Mucosa of rectum (tissue), 2 donors: Measurements from ENCODE around the gene IL1RAPL2.

Experiments used
- H3K27ac ChIP-seq, 2 donors: one replicate each; pipeline ENCODE4 v1.7.0; 2013; ENCODE audit warnings: inconsistent platforms in 2 of 2, low read depth in 2 of 2, low read length in 2 of 2
- H3K27me3 ChIP-seq, 2 donors: one replicate each; pipeline ENCODE4 v1.7.0; 2013; ENCODE audit warnings: low read length in 2 of 2; ENCODE audit not compliant: control insufficient read depth in 2 of 2, insufficient read depth in 2 of 2
- H3K36me3 ChIP-seq, 2 donors: one replicate each; pipeline ENCODE4 v1.7.0; 2013; ENCODE audit warnings: low read length in 2 of 2; ENCODE audit not compliant: control insufficient read depth in 2 of 2, insufficient read depth in 2 of 2
- H3K4me1 ChIP-seq, 2 donors: one replicate each; pipeline ENCODE4 v1.7.0; 2013; ENCODE audit warnings: low read length in 2 of 2, mild to moderate bottlenecking in 1 of 2; ENCODE audit not compliant: control insufficient read depth in 2 of 2, insufficient read depth in 2 of 2
- H3K4me3 ChIP-seq, 2 donors: one replicate each; pipeline ENCODE4 v1.7.0; 2013; ENCODE audit warnings: low read length in 2 of 2
- H3K9ac ChIP-seq, 2 donors: one replicate each; pipeline ENCODE4 v1.7.0; 2013; ENCODE audit warnings: low read length in 2 of 2, low read depth in 1 of 2, mild to moderate bottlenecking in 1 of 2
- H3K9me3 ChIP-seq, 2 donors: one replicate each; pipeline ENCODE4 v1.7.0; 2013; ENCODE audit warnings: low read length in 2 of 2; ENCODE audit not compliant: control insufficient read depth in 2 of 2
- donor health status: healthy.
- donor health status: Normal muscosa, but diverticular disease.

The IL1RAPL2 gene

DNA sequence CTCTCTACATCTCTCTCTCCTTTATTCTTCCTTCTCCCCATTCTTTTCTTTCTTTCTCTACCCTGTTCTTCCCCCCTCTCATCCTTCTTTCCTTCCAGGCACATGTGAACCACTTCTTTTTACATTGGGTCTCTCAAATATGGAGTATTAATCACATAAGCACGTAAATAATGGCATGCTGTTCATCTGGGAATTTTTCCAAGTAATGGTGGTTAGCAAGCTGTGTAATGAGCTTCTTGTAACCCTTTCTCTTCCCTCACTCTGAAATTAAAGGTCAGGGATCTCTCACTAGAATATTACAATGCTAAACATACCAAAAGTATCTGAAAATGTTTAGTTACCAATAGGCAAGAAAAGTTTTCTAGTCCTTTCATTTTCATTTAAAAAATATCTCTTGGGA lies 894.4 kb downstream of the IL1RAPL2 start:
- no peak overlapping the region for H3K27ac ChIP-seq
- H3K9ac ChIP-seq: no peak overlapping the region
- H3K36me3 ChIP-seq: no peaks in the 10 kb centered on the region
- no peaks in the 10 kb centered on the region for H3K4me1 ChIP-seq
- peaks cover 2 to 3% of the 10 kb centered on the region in 2 donors for H3K27me3 ChIP-seq
- H3K9me3 ChIP-seq: no peaks in the 10 kb centered on the region
- no peak overlapping the region for H3K4me3 ChIP-seq

DNA sequence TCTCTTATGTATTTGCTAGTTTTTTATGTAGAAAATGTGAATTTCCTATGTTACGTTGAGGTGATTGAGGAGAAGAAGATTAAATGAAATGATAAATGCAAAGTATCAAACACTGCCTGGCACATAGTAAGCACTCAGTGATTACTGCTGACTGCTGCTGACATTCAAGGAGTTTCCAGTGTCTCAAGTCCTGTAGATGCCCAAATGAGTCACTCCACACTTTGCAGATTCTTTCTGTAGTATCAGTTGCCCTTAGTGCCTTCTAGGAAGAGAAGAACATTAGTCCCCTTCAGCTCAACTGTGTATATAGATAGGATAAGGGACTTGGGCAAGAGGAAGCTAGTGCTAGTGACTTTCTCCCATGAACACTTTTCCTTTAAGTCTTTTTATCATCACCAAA lies 895.0 kb downstream of the IL1RAPL2 start:
- Histone ChIP-seq H3K9me3 (no peaks in the 10 kb centered on the region), H3K9ac (no peak overlapping the region), H3K4me3 (no peak overlapping the region), H3K36me3 (no peaks in the 10 kb centered on the region), H3K27ac (no peak overlapping the region), H3K27me3 (peaks cover 2 to 3% of the 10 kb centered on the region in 2 donors), H3K4me1 (no peaks in the 10 kb centered on the region)

DNA sequence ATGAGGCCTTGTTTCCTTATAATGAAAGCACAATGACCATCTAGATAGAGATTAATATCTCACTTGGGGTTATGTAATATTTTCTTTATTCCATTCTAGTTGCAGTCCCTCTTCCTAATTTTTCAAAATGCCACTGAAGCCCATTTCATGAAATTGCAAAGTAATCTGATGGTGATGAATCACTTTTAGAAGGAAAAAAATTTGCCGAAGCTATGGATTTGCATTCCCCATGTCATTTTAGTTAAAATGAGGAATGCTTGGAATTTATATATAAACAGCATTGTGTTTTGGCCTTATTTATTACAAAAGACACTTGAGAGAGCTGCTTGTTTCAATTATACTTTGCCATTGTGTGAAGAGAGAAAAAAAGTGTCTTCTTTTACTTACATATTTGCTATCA lies 896.2 kb downstream of the IL1RAPL2 start:
- H3K36me3 ChIP-seq: no peaks in the 10 kb centered on the region
- no peaks in the 10 kb centered on the region for H3K9me3 ChIP-seq
- H3K27me3 ChIP-seq: peaks cover 2 to 3% of the 10 kb centered on the region in 2 donors
- no peak overlapping the region for H3K4me3 ChIP-seq
- no peaks in the 10 kb centered on the region for H3K4me1 ChIP-seq
- no peak overlapping the region for H3K9ac ChIP-seq
- no peak overlapping the region for H3K27ac ChIP-seq

DNA sequence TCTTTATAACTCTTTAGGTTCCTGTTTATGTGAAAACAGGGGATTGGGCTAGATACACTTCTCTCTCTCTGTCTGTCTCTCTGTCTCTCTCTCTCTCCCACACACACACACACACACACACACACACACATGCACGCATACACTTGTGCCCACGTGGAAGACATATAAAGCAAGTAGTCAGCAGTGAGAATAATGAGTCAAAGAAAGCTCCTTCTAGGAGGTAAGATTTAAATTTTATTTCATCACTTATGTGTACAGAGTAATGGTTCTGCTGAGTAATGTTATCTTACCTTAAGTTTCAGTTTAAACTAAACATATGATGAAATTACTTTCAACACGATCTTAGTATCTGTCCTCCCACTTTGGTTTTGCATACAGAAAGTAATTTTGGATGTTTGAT lies 897.5 kb downstream of the IL1RAPL2 start:
- Histone ChIP-seq H3K4me3 (no peak overlapping the region), H3K9ac (no peak overlapping the region), H3K36me3 (no peaks in the 10 kb centered on the region), H3K27ac (no peak overlapping the region), H3K9me3 (no peaks in the 10 kb centered on the region), H3K4me1 (no peaks in the 10 kb centered on the region), H3K27me3 (peaks cover 2 to 3% of the 10 kb centered on the region in 2 donors)

DNA sequence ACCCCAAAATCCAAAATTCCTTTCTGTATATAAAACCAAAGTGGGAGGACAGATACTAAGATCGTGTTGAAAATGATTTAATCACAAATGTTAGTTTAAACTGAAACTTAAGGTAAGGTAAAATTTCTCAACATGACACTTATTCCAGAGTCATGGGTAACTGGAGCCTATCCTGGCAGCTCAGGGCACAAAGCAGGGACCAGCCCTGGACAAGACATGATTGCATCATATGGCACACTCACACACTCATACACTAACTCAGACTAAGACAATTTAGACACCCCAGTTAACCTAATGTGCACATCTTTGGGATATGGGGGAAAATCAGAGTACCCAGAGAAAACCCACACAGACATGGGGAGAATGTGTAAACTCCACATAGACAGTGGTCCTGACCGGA lies 898.6 kb downstream of the IL1RAPL2 start:
- Histone ChIP-seq H3K4me1 (no peaks in the 10 kb centered on the region), H3K9ac (no peak overlapping the region), H3K27ac (no peak overlapping the region), H3K27me3 (peaks cover 2 to 3% of the 10 kb centered on the region in 2 donors), H3K4me3 (no peak overlapping the region), H3K36me3 (no peaks in the 10 kb centered on the region), H3K9me3 (no peaks in the 10 kb centered on the region)

DNA sequence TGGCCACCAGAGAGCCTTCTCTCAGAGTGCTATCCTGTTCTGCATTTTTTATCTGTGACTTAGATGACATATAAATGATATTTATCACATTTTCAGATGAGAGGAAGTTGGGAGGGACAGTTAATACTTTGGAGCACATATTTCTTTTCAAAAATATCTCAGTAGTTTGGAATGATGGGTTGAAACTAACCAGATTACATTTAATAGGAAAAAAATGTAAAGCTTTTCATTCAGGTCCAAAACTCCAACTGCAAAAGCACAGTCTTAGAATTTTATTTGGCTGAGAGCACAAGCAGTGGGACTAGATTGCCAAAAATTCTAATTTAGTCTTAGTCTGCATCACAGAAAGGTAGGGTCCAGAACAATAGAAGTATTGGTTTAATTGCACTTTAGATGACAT lies 902.7 kb downstream of the IL1RAPL2 start:
- H3K36me3 ChIP-seq: no peaks in the 10 kb centered on the region
- H3K4me3 ChIP-seq: no peak overlapping the region
- no peak overlapping the region for H3K9ac ChIP-seq
- H3K9me3 ChIP-seq: no peaks in the 10 kb centered on the region
- no peaks in the 10 kb centered on the region for H3K4me1 ChIP-seq
- H3K27ac ChIP-seq: no peak overlapping the region
- peaks cover 0 to 3% of the 10 kb centered on the region in 2 donors for H3K27me3 ChIP-seq

GRCh38 chrX:105471597-105471996 lies 905.6 kb downstream of the IL1RAPL2 start:
- no peak overlapping the region for H3K9ac ChIP-seq
- H3K36me3 ChIP-seq: no peaks in the 10 kb centered on the region
- H3K4me3 ChIP-seq: no peak overlapping the region
- no peaks in the 10 kb centered on the region for H3K9me3 ChIP-seq
- H3K4me1 ChIP-seq: no peaks in the 10 kb centered on the region
- no peaks in the 10 kb centered on the region for H3K27me3 ChIP-seq
- H3K27ac ChIP-seq: no peak overlapping the region

GRCh38 chrX:105475801-105476200 lies 909.8 kb downstream of the IL1RAPL2 start:
- H3K9ac ChIP-seq: no peak overlapping the region
- H3K4me1 ChIP-seq: no peaks in the 10 kb centered on the region
- H3K27me3 ChIP-seq: no peaks in the 10 kb centered on the region
- no peaks in the 10 kb centered on the region for H3K9me3 ChIP-seq
- no peaks in the 10 kb centered on the region for H3K36me3 ChIP-seq
- no peak overlapping the region for H3K4me3 ChIP-seq
- H3K27ac ChIP-seq: no peak overlapping the region

DNA sequence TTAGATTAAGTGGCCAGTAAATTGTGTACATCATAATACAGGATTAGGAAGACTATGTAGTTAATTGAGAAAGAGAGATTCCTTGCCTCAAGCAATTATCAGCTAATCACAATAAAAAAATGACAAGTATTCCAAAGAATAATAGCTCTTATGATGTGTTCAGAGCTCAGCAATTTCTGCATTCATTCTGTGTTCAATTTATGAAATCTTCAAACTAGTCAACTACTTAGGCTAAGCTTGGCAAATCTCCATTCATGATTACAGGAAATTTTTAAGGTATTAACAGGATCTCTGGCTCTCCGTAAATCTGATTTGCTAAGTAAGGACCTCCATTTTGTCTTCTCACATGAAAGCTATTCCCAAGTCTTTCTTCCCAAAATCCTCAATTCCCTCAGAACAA lies 911.4 kb downstream of the IL1RAPL2 start:
- no peaks in the 10 kb centered on the region for H3K9me3 ChIP-seq
- no peak overlapping the region for H3K4me3 ChIP-seq
- no peak overlapping the region for H3K27ac ChIP-seq
- no peaks in the 10 kb centered on the region for H3K4me1 ChIP-seq
- no peaks in the 10 kb centered on the region for H3K36me3 ChIP-seq
- H3K27me3 ChIP-seq: no peaks in the 10 kb centered on the region
- H3K9ac ChIP-seq: no peak overlapping the region

DNA sequence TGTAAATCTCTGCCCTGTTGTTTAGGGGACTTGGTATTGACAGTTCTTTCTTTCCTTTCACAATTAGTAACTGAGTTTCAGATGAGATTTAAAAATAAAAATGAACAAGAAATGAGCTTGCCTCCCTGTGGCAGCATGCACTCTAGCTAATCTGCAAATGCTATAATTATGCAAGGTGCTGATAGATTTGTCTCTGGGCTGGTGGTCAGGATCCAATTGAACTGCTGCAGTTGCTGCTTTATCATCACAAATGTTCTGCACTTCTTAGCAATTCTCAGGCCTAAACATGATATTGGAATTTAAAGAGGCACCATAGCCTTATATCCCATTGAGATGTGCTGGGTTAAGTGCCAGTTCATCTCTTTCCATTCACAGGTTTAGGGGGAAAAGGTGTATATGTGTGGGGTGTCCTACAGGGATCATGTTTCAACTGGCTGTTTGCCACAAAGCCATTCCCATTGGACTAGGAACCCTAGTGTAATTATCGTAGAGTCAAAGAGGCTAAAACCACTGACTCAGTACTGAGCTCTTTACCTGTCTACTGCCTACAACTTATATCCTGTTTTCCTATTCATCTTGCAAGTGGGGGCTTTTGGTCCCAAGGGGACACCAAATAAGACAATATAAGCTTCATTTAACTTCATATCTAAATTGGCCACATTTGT lies 914.8 kb downstream of the IL1RAPL2 start:
- Histone ChIP-seq H3K4me1 (no peaks in the 10 kb centered on the region), H3K4me3 (no peak overlapping the region), H3K27ac (no peak overlapping the region), H3K36me3 (no peaks in the 10 kb centered on the region), H3K9me3 (no peaks in the 10 kb centered on the region), H3K27me3 (no peaks in the 10 kb centered on the region), H3K9ac (no peak overlapping the region)

DNA sequence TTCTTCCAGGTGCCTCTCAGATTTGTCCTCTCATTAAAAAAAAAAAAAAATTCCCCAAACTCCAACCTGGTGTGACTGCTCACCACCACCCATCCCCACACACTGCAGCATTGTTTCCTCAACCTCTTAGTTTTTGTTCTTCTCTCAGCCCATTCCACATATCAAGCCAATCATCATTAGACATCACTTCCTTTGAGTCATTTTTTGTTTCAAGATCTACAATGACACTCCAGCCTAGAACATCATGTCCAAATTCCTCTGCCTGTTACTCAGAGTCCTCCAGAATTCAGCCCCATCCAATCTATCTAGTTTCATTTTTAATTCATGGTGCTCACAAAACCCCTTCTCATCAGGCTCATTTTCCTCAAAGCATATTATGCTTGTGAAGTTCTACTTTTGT lies 917.0 kb downstream of the IL1RAPL2 start:
- H3K27ac ChIP-seq: no peak overlapping the region
- H3K36me3 ChIP-seq: no peaks in the 10 kb centered on the region
- H3K4me3 ChIP-seq: no peak overlapping the region
- no peaks in the 10 kb centered on the region for H3K9me3 ChIP-seq
- no peak overlapping the region for H3K9ac ChIP-seq
- H3K27me3 ChIP-seq: no peaks in the 10 kb centered on the region
- no peaks in the 10 kb centered on the region for H3K4me1 ChIP-seq
